Hematopoietic multipotent progenitor cell treated with erythropoietin and hydrocortisone succinate and interleukin-3 and kit ligand, for 17 days (in vitro differentiated cells): ENCODE data around the gene HBA2.
A peak's percentile ranks its signal among the peaks of the same experiment; 100 is the strongest.
"Not testable (repeated sequence)": the region's sequence is repeated elsewhere in the genome, so short reads cannot be mapped to it uniquely, and the experiment has no call there.

Experiments used
- DNase-seq: peaks from one replicate; pipeline ENCODE4 v3.0.0-alpha.2; 2015; ENCODE audit warnings: low spot score

HBA2 gene

GRCh38 chr16:172374-172941, at the start of gene HBA2:
TSS of gene HBA2 (plus strand) at chr16:172876. CDS start at chr16:172913, 37 bp downstream.
- DNase-seq = not testable (repeated sequence)

GRCh38 chr16:123558-124350, 48.9 kb upstream of the HBA2 start:
- DNase-seq = not testable (repeated sequence)

GRCh38 chr16:125011-125410, 47.7 kb upstream of the HBA2 start:
- no peak for DNase-seq

- DNase-seq = no peak
These were observed 43.6 kb upstream of the HBA2 start for GRCh38 chr16:129075-129474.

- DNase-seq = no peak
These were observed 42.0 kb upstream of the HBA2 start for GRCh38 chr16:130533-131173.

GRCh38 chr16:132120-132519, 40.6 kb upstream of the HBA2 start:
- peak; percentile 10 for DNase-seq

- DNase-seq = peak; percentile 37
These were observed 39.0 kb upstream of the HBA2 start for GRCh38 chr16:133716-134115.

GRCh38 chr16:138049-138417, 34.6 kb upstream of the HBA2 start:
- peak; percentile 63 for DNase-seq

- peak; percentile 30 for DNase-seq
These were observed 32.4 kb upstream of the HBA2 start for GRCh38 chr16:140175-140857.

GRCh38 chr16:142405-142967, 30.2 kb upstream of the HBA2 start:
- DNase-seq = no peak

GRCh38 chr16:143047-143446, 29.6 kb upstream of the HBA2 start:
- DNase-seq = peak; percentile 92

GRCh38 chr16:143456-143855, 29.2 kb upstream of the HBA2 start:
- no peak for DNase-seq

GRCh38 chr16:144797-145252, 27.9 kb upstream of the HBA2 start:
- DNase-seq = peak; percentile 63

GRCh38 chr16:146646-147045, 26.0 kb upstream of the HBA2 start:
- DNase-seq = peak; percentile 54

- peak; percentile 52 for DNase-seq
These were observed 23.5 kb upstream of the HBA2 start for GRCh38 chr16:149024-149660.

GRCh38 chr16:152141-153128, 20.2 kb upstream of the HBA2 start, which contains the start of gene HBZ:
TSS of gene HBZ (plus strand) at chr16:152644. CDS start at chr16:152910, 266 bp downstream.
- no peak for DNase-seq

GRCh38 chr16:153129-153521, 19.6 kb upstream of the HBA2 start:
- not testable (repeated sequence) for DNase-seq

- DNase-seq = not testable (repeated sequence)
These were observed 19.0 kb upstream of the HBA2 start for GRCh38 chr16:153550-154216.

GRCh38 chr16:154217-155030, 18.3 kb upstream of the HBA2 start:
- DNase-seq = peak; percentile 29
